ENCODE measurements around the gene MELTF. TPM values are rescaled to one million over a fixed set of nuclear protein-coding genes. Genes with fewer than 3 reads are reported as not detected.

The MELTF gene
- total and polyA plus RNA-seq, 11 donors, result 4.9 to 72.6 (median 10.3) TPM

GRCh38 chr3:196976941-196977340, 52.7 kb downstream of the MELTF start:
- DNase-seq (peak in 2 of 5 donors; percentile 1 to 20), ATAC-seq (no peak)
- Histone ChIP-seq H3K9me3 (no peaks in the 10 kb centered on the region), H3K4me3 (no peak overlapping the region), H3K4me1 (peaks cover 0 to 8% (median 0%) of the 10 kb centered on the region in 12 donors), H3K27ac (no peak overlapping the region), H3K27me3 (no peaks in the 10 kb centered on the region), H3K36me3 (no peaks in the 10 kb centered on the region)
- 73 to 90% (median 84%) methylated on average over 11 of the region's 11 CpGs for WGBS, 4 donors
- TF ChIP-seq CTCF (IDR thresholded peaks at IDR 0.05), result no peak
- no peak for TF ChIP-seq POLR2A (IDR thresholded peaks at IDR 0.05)
- intact Hi-C loops (cut with DNase I), result loop anchor here in 4 of 10 donors (5.0 to 10.0 kb wide), 2 partner anchors 208 to 210 kb away; no protein-coding TSS in a partner anchor

- Histone ChIP-seq H3K9me3 (no peaks in the 10 kb centered on the region), H3K27ac (no peak overlapping the region), H3K4me1 (peaks cover 0 to 8% (median 0%) of the 10 kb centered on the region in 12 donors), H3K27me3 (no peaks in the 10 kb centered on the region), H3K4me3 (no peak overlapping the region), H3K36me3 (no peaks in the 10 kb centered on the region)
- intact Hi-C loops (cut with DNase I), result loop anchor here in 4 of 10 donors (5.0 to 10.0 kb wide), 2 partner anchors 209 to 212 kb away; no protein-coding TSS in a partner anchor
- no peak for TF ChIP-seq POLR2A (IDR thresholded peaks at IDR 0.05)
- TF ChIP-seq CTCF (IDR thresholded peaks at IDR 0.05), result no peak
- DNase-seq (no peak), ATAC-seq (no peak)
- WGBS, 4 donors, result 60 to 75% (median 64%) methylated on average over 4 of the region's 4 CpGs
These were observed 54.3 kb downstream of the MELTF start for GRCh38 chr3:196975349-196975748.

GRCh38 chr3:196974661-196975060, 55.0 kb downstream of the MELTF start:
- TF ChIP-seq CTCF (IDR thresholded peaks at IDR 0.05) (no peak), POLR2A (IDR thresholded peaks at IDR 0.05) (no peak)
- intact Hi-C loops (cut with DNase I), result loop anchor here in 5 of 10 donors (5.0 to 10.0 kb wide), 4 partner anchors 137 to 367 kb away; no protein-coding TSS in a partner anchor
- Histone ChIP-seq H3K27ac (no peak overlapping the region), H3K4me3 (no peak overlapping the region), H3K4me1 (peaks cover 0 to 10% (median 0%) of the 10 kb centered on the region in 12 donors), H3K9me3 (no peaks in the 10 kb centered on the region), H3K36me3 (no peaks in the 10 kb centered on the region), H3K27me3 (no peaks in the 10 kb centered on the region)
- DNase-seq, result peak in 2 of 5 donors; percentile 4 to 7
- WGBS, 4 donors, result 77 to 91% (median 82%) methylated on average over 5 of the region's 5 CpGs
- no peak for ATAC-seq

- Histone ChIP-seq H3K27me3 (no peaks in the 10 kb centered on the region), H3K36me3 (no peaks in the 10 kb centered on the region), H3K9me3 (no peaks in the 10 kb centered on the region), H3K4me3 (no peak overlapping the region), H3K4me1 (peaks cover 0 to 27% (median 10%) of the 10 kb centered on the region in 12 donors), H3K27ac (no peak overlapping the region)
- no peak for DNase-seq
- intact Hi-C loops (cut with DNase I), result loop anchor here in 5 of 10 donors (2.0 to 10.0 kb wide), 5 partner anchors 132 to 364 kb away; no protein-coding TSS in a partner anchor
- ATAC-seq, result no peak
- 79 to 92% (median 84%) methylated on average over 7 of the region's 7 CpGs for WGBS, 4 donors
- no peak for TF ChIP-seq POLR2A (IDR thresholded peaks at IDR 0.05)
- no peak for TF ChIP-seq CTCF (IDR thresholded peaks at IDR 0.05)
These were observed 58.4 kb downstream of the MELTF start for GRCh38 chr3:196971094-196971698.

Data from heart left ventricle (tissue), 16 donors.